Keratinocyte (primary cell): ENCODE results near the gene SLC12A5.

ENCODE experiments used
- CTCF ChIP-seq, 3 experiments: IDR thresholded peaks in 1 of 3; conservative IDR thresholded peaks in 1 of 3; optimal IDR thresholded peaks in 1 of 3; 2 replicates in 2 of 3; 3 replicates in 1 of 3; pipeline versions ENCODE3 to v1.5.1; 2011; ENCODE audit warnings: low read length in 3 of 3, mild to moderate bottlenecking in 3 of 3, moderate library complexity in 2 of 3, control low read depth in 1 of 3, inconsistent platforms in 1 of 3; ENCODE audit not compliant: insufficient read depth in 2 of 3; ENCODE audit errors: extremely low read depth in 1 of 3
- EZH2 ChIP-seq: IDR thresholded peaks from one replicate; pipeline ENCODE4 v1.6.1; 2012; ENCODE audit warnings: inconsistent platforms, mild to moderate bottlenecking, low read length, moderate library complexity

GRCh38 chr20:45981261-45981660, 47.8 kb upstream of the SLC12A5 start:
- no peak for TF ChIP-seq EZH2
- no peak for TF ChIP-seq CTCF (optimal IDR thresholded peaks at IDR 0.05 in 1 of 3, IDR thresholded peaks at IDR 0.05 in 1 of 3, conservative IDR thresholded peaks at IDR 0.05 in 1 of 3; ENCODE audit: extremely low read depth in 1 of 3, insufficient read depth in 2 of 3, low read length in 3 of 3)
